ENCODE measurements around the gene ZNF407. TPM values are rescaled to one million over a fixed set of nuclear protein-coding genes. Genes with fewer than 3 reads are reported as not detected.

The ZNF407 gene
- total and polyA plus RNA-seq, 8 donors: 2.1 to 49.0 (median 14.6) TPM

DNA sequence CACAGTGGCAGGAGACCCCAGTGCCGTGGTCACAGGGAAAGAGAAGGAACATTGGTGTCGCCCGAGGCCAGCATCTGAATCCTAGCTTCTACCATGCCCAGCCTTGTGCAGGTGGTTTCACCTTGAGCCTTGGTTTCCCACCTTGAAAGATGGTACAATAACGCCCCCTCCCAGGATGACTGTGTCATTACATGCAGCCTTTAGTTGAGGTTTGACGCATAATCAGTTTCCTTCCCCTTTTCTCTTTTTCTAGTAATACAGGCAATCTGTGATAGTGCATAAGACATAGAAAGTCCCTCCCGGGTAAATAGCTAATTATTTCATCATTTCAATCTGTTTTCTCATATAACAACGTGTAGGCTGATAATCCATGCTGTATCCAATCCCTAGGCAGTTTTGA, 29.8 kb upstream of the ZNF407 start:
- peaks cover 0 to 6% (median 3%) of the 10 kb centered on the region in 4 donors for H3K9me3 ChIP-seq
- TF ChIP-seq EP300 (IDR thresholded peaks at IDR 0.05): no peak
- TF ChIP-seq POLR2A (IDR thresholded peaks at IDR 0.05): no peak
- no peak for TF ChIP-seq POLR2AphosphoS5 (IDR thresholded peaks at IDR 0.05)
- TF ChIP-seq, protein P1, sequence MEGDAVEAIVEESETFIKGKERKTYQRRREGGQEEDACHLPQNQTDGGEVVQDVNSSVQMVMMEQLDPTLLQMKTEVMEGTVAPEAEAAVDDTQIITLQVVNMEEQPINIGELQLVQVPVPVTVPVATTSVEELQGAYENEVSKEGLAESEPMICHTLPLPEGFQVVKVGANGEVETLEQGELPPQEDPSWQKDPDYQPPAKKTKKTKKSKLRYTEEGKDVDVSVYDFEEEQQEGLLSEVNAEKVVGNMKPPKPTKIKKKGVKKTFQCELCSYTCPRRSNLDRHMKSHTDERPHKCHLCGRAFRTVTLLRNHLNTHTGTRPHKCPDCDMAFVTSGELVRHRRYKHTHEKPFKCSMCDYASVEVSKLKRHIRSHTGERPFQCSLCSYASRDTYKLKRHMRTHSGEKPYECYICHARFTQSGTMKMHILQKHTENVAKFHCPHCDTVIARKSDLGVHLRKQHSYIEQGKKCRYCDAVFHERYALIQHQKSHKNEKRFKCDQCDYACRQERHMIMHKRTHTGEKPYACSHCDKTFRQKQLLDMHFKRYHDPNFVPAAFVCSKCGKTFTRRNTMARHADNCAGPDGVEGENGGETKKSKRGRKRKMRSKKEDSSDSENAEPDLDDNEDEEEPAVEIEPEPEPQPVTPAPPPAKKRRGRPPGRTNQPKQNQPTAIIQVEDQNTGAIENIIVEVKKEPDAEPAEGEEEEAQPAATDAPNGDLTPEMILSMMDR (IDR thresholded peaks at IDR 0.05): no peak
- no peak overlapping the region for H3K4me3 ChIP-seq
- no peak for DNase-seq
- intact Hi-C loops (cut with DNase I; ENCODE audit: low total_unique reads): no loop called here
- no peaks in the 10 kb centered on the region for H3K27me3 ChIP-seq
- WGBS, 5 donors: 61 to 71% (median 65%) methylated on average over 7 of the region's 7 CpGs
- peaks cover 0 to 13% (median 4%) of the 10 kb centered on the region in 4 donors for H3K4me1 ChIP-seq
- no peak overlapping the region for H3K27ac ChIP-seq
- no peaks in the 10 kb centered on the region for H3K36me3 ChIP-seq

DNA sequence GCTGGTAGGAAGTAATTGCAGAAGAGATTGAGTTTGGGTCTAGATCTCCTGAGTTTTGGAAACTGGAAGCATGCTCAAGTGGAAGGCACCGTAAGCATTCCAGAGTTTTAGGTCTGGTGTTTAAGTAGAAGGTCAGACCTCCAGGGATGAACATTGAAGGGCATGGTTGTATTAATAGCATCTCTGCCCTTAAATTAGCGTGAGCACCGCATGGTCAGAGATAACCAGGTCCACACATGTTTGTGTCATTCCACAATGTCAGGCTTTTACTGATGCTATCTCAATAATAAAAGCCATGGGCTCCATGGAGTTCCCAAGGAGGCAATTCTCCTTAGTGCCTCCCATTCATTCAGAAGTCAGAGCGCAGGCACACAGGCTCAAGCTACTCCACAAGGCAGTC, 28.3 kb upstream of the ZNF407 start:
- Histone ChIP-seq H3K9me3 (peaks cover 0 to 6% (median 3%) of the 10 kb centered on the region in 4 donors), H3K4me1 (peaks cover 0 to 3% (median 0%) of the 10 kb centered on the region in 4 donors), H3K36me3 (no peaks in the 10 kb centered on the region), H3K27ac (no peak overlapping the region), H3K4me3 (no peak overlapping the region), H3K27me3 (no peaks in the 10 kb centered on the region)
- no peak for DNase-seq
- 90 to 94% (median 90%) methylated on average over 4 of the region's 4 CpGs for WGBS, 5 donors
- intact Hi-C loops (cut with DNase I; ENCODE audit: low total_unique reads): no loop called here
- no peak for TF ChIP-seq EP300 (IDR thresholded peaks at IDR 0.05)
- TF ChIP-seq POLR2A (IDR thresholded peaks at IDR 0.05): no peak
- TF ChIP-seq POLR2AphosphoS5 (IDR thresholded peaks at IDR 0.05): no peak
- TF ChIP-seq, protein P1 (IDR thresholded peaks at IDR 0.05): no peak

DNA sequence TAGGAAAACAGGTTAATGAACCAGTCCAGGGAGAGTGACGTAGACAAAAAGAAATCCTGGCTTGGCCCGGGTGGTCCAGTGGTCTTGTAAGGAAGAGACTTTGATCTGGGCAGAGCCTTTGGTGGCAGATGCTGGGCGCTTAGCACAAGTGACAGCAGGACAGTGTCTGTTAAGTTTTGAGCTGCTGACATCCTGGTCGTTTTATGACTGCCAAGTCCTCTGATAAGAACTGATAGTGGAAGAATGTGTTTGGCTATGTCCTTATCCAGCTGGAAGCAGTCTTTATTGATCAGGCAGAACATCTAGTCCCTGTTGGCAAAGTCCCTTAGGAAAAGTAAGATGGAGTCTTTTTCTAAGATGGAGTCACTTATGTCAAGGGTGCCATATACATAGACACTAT, 27.4 kb upstream of the ZNF407 start:
- H3K4me1 ChIP-seq: no peaks in the 10 kb centered on the region

DNA sequence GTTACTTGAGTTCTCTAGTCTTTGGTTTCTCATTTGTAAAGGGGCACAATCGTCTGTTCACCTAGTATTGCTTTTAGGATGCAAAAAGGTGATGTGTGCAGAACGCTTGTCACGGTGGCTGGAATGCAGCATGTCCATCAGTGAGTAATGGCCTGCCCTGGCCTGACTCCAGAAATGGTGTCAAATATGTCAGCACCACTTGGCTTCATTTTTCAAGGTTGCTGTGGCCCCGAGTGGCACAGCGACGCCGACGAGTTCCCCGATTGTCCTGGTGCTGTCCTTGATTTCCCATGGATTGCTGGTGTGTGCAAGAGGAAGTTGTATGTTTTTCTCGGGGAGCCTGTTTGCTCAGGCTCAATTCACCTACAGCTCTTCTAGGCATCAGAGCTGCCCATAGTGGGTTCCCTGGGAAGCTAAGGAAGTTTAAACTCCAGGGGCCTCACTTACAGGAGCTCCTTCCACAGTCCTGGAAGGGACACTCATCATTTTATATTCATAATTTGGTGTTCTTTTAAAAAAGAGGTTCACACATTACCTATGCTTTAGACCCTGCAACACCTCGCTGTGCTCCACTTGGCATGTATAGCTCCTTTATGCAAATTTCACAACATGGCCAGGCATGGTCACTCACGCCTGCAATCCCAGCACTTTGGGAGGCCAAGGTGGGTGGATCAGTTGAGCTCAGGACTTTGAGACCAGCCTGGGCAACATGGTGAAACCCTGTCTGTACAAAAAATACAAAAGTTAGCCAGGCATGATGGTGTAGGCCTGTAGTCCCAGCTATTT, 25.6 kb upstream of the ZNF407 start:
- intact Hi-C loops (cut with DNase I; ENCODE audit: low total_unique reads): no loop called here
- 81 to 89% (median 87%) methylated on average over 12 of the region's 12 CpGs for WGBS, 5 donors
- H3K27ac ChIP-seq: no peak overlapping the region
- no peak overlapping the region for H3K4me3 ChIP-seq
- H3K27me3 ChIP-seq: no peaks in the 10 kb centered on the region
- no peaks in the 10 kb centered on the region for H3K36me3 ChIP-seq
- H3K4me1 ChIP-seq: no peaks in the 10 kb centered on the region
- no peak for DNase-seq
- TF ChIP-seq, protein P1 (IDR thresholded peaks at IDR 0.05): no peak
- TF ChIP-seq POLR2AphosphoS5 (IDR thresholded peaks at IDR 0.05) (no peak), POLR2A (IDR thresholded peaks at IDR 0.05) (no peak), EP300 (IDR thresholded peaks at IDR 0.05) (no peak)
- no peaks in the 10 kb centered on the region for H3K9me3 ChIP-seq

More for the DNA sequence above, 27.4 kb upstream of the ZNF407 start:
- Histone ChIP-seq H3K27me3 (no peaks in the 10 kb centered on the region), H3K36me3 (no peaks in the 10 kb centered on the region), H3K27ac (no peak overlapping the region), H3K4me3 (no peak overlapping the region), H3K9me3 (peaks cover 0 to 6% (median 3%) of the 10 kb centered on the region in 4 donors)
- DNase-seq: no peak
- intact Hi-C loops (cut with DNase I; ENCODE audit: low total_unique reads): no loop called here
- no peak for TF ChIP-seq POLR2AphosphoS5 (IDR thresholded peaks at IDR 0.05)
- no peak for TF ChIP-seq EP300 (IDR thresholded peaks at IDR 0.05)
- TF ChIP-seq, protein P1 (IDR thresholded peaks at IDR 0.05): no peak
- no peak for TF ChIP-seq POLR2A (IDR thresholded peaks at IDR 0.05)
- WGBS, 5 donors: 47 to 68% (median 64%) methylated on average over 4 of the region's 4 CpGs

All from stomach (tissue), 9 donors.